HepG2 (cell line): ENCODE results near the gene IPO5. TPM values are rescaled to one million over a fixed set of nuclear protein-coding genes. Genes with fewer than 3 reads are reported as not detected.

ENCODE experiments used
- ERF ChIP-seq: IDR thresholded peaks from 2 replicates; pipeline ENCODE4 v1.6.1; 2018; ENCODE audit warnings: missing biosample characterization, missing genetic modification reagents
- GABPB1 ChIP-seq: IDR thresholded peaks from 2 replicates; pipeline ENCODE4 v1.6.1; 2016; ENCODE audit warnings: mild to moderate bottlenecking, missing genetic modification reagents, moderate library complexity, missing compliant biosample characterization
- GATAD2A ChIP-seq: IDR thresholded peaks from 2 replicates; pipeline ENCODE4 v1.6.1; 2016
- HMGXB4 ChIP-seq, 2 experiments: sonication (generic) in 1 of 2; formaldehyde crosslinking in 1 of 2; IDR thresholded peaks; 2 replicates each; pipeline versions ENCODE4 v1.4.0 to v1.6.1; 2018 to 2020; ENCODE audit warnings: missing genetic modification reagents in 2 of 2, borderline replicate concordance in 1 of 2, low read depth in 1 of 2, mild to moderate bottlenecking in 1 of 2, missing biosample characterization in 1 of 2
- HNF4A ChIP-seq: sonication (generic); formaldehyde crosslinking; IDR thresholded peaks from 2 replicates; pipeline ENCODE4 v1.4.0; 2020; ENCODE audit warnings: missing genetic modification reagents
- MAF1 ChIP-seq: sonication (generic); formaldehyde crosslinking; IDR thresholded peaks from 2 replicates; pipeline ENCODE4 v1.5.0; 2020; ENCODE audit warnings: missing genetic modification reagents, borderline replicate concordance
- PAXIP1 ChIP-seq: sonication (generic); formaldehyde crosslinking; conservative IDR thresholded peaks from 2 replicates; pipeline ENCODE4 v1.4.0; 2020; ENCODE audit warnings: mild to moderate bottlenecking, missing genetic modification reagents, moderate library complexity
- SMYD3 ChIP-seq: sonication (generic); formaldehyde crosslinking; IDR thresholded peaks from 2 replicates; pipeline ENCODE4 v1.8.1; 2023; ENCODE audit warnings: mild to moderate bottlenecking, missing genetic modification reagents
- STAT6 ChIP-seq: sonication (generic); formaldehyde crosslinking; IDR thresholded peaks from 2 replicates; pipeline ENCODE4 v1.4.0; 2020; ENCODE audit warnings: missing genetic modification reagents, mild to moderate bottlenecking, borderline replicate concordance
- UBTF ChIP-seq: sonication (generic); formaldehyde crosslinking; IDR thresholded peaks from 2 replicates; pipeline ENCODE4 v1.4.0; 2020; ENCODE audit warnings: mild to moderate bottlenecking, missing genetic modification reagents
- ZNF512 ChIP-seq: sonication (generic); formaldehyde crosslinking; IDR thresholded peaks from 2 replicates; pipeline ENCODE4 v1.4.0; 2020; ENCODE audit warnings: mild to moderate bottlenecking, missing genetic modification reagents
- ZNF557 ChIP-seq: sonication (generic); formaldehyde crosslinking; IDR thresholded peaks from 2 replicates; pipeline ENCODE4 v1.4.0; 2020; ENCODE audit warnings: missing genetic modification reagents
- ZNF614 ChIP-seq: IDR thresholded peaks from 2 replicates; pipeline ENCODE4 v1.6.1; 2018; ENCODE audit warnings: missing biosample characterization, missing genetic modification reagents, inconsistent platforms, borderline replicate concordance
- ZSCAN22 ChIP-seq: sonication (generic); formaldehyde crosslinking; IDR thresholded peaks from 2 replicates; pipeline ENCODE4 v1.4.0; 2020; ENCODE audit warnings: mild to moderate bottlenecking, missing genetic modification reagents
- polyA plus RNA-seq, 8 experiments: library from polyadenylated mRNA; depleted of rRNA in 3 of 8; stranded (reverse) in 7 of 8; unstranded in 1 of 8; fragments of >200 nt; fragmentation: Illumina TruSeq in 4 of 8; extraction: Trizol in 4 of 8; gene quantifications; 2 replicates each; pipeline versions ENCODE4 v1.2.1 to v1.2.3, GENCODE V29; 2011 to 2016; ENCODE audit warnings: low read depth in 4 of 8, missing spikeins in 1 of 8, mixed read lengths in 1 of 8; ENCODE audit not compliant: insufficient read depth in 1 of 8
- total RNA-seq, 5 experiments: library from RNA; depleted of rRNA; stranded (reverse); fragments of >200 nt; fragmentation: Illumina TruSeq; extraction: Trizol; gene quantifications; 2 replicates each; pipeline ENCODE4 v1.2.3, GENCODE V29; 2016; ENCODE audit warnings: low read depth in 1 of 5

Gene IPO5
- total and polyA plus RNA-seq, 2 of the 13 experiments (the other 11 are each of a cell fraction or from before 2014, with no cell fraction given), result 155 to 242 TPM

- TF ChIP-seq MAF1 (CRISPR knock-in tag) (no peak), ERF (peak; percentile 95), UBTF (no peak), PAXIP1 (CRISPR knock-in tag) (peak; percentile 95), SMYD3 (CRISPR knock-in tag) (peak; percentile 69; the same call in 1 of the 2 replicates), ZNF614 (peak; percentile 89; the same call in 1 of the 2 replicates), STAT6 (CRISPR knock-in tag) (0 out of 2 replicates have a peak, but pooled peaks have one; percentile 33), HMGXB4 (CRISPR knock-in tag; IDR thresholded peaks at IDR 0.05; ENCODE audit: borderline replicate concordance in 1 of 2, low read depth in 1 of 2) (peak in 1 of 2 experiments; percentile 31; a peak in 1 of 4 replicates), HNF4A (CRISPR knock-in tag) (peak; percentile 98), ZNF512 (CRISPR knock-in tag) (no peak), ZSCAN22 (CRISPR knock-in tag) (no peak), GATAD2A (CRISPR knock-in tag) (peak; percentile 93), GABPB1 (CRISPR knock-in tag) (peak; percentile 56; the same call in 1 of the 2 replicates), ZNF557 (peak; percentile 60; the same call in 1 of the 2 replicates)
Observed at GRCh38 chr13:98026457-98026857, 73.0 kb downstream of the IPO5 start (continued).
